ENCODE results near the gene ACP6. TPM values are rescaled to one million over a fixed set of nuclear protein-coding genes. Genes with fewer than 3 reads are reported as not detected.
"Not testable (repeated sequence)": the region's sequence is repeated elsewhere in the genome, so short reads cannot be mapped to it uniquely, and the experiment has no call there.

Gene ACP6
- total RNA-seq, 2 experiments from 2014 or later: 10.5 to 10.8 TPM

DNA sequence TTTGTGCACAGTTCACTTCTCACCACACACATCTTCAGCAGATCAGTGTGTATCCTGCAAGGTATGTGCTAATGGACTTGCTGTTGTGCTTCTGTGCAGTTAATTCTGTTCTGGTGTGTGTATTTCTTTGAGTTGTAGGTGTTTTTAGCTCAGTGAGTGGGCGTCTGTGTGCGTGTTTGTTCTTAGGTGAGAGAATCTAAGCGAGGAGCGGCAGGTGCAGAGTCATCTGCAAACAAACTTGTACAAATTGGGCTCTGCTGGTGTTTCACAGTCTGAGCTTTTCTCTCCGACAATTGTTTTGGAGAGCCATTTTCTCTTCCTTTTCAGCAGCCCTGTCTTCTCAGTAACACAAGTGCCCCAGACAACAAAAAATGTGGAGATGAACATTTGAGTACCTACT lies 43.6 kb downstream of the ACP6 start:
- H3K9me3 Mint-ChIP-seq: no peaks in the 10 kb centered on the region
- ChIA-PET POLR2A (no interaction called here), CTCF (interaction anchor here (0.5 to 5.1 kb wide), 10 partner anchors 8 to 133 kb away, joined by 3 to 27 read pairs (median 4); a partner anchor contains a TSS)
- H3K27ac Mint-ChIP-seq: no peak overlapping the region
- peaks cover 6% of the 10 kb centered on the region for H3K36me3 Mint-ChIP-seq (ENCODE audit: low read depth)
- H3K4me3 Mint-ChIP-seq: no peak overlapping the region
- peaks cover 22% of the 10 kb centered on the region for H3K4me1 Mint-ChIP-seq
- DNase-seq: no peak
- no peaks in the 10 kb centered on the region for H3K27me3 Mint-ChIP-seq

DNA sequence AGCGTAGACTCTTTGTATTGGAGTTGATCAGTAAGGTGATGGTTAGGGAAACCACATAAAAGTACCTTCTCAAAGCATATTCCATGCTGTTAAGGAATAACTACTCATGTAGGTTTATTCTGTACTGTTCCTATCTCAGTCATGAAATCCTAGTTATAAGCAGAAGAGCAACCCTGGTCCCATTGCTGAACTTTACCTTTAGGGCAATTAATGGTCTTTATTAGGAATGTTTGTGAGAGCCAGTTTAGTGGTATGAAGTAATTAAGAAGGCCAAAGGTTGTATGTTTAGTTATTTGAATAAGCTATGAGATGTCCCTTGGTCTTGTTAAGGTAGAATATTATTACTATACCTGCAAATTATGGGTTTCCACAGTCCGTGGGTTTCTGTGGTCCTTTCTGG lies 44.0 kb downstream of the ACP6 start:
- Mint-ChIP-seq H3K4me3 (no peak overlapping the region), H3K4me1 (peaks cover 22% of the 10 kb centered on the region), H3K36me3 (ENCODE audit: low read depth) (peaks cover 6% of the 10 kb centered on the region), H3K27ac (no peak overlapping the region), H3K9me3 (no peaks in the 10 kb centered on the region), H3K27me3 (no peaks in the 10 kb centered on the region)
- no peak for DNase-seq
- CTCF ChIA-PET: interaction anchor here (1.2 to 5.1 kb wide), 4 partner anchors 12 to 118 kb away, joined by 3 to 27 read pairs (median 6); a partner anchor contains a TSS
- POLR2A ChIA-PET: no interaction called here

DNA sequence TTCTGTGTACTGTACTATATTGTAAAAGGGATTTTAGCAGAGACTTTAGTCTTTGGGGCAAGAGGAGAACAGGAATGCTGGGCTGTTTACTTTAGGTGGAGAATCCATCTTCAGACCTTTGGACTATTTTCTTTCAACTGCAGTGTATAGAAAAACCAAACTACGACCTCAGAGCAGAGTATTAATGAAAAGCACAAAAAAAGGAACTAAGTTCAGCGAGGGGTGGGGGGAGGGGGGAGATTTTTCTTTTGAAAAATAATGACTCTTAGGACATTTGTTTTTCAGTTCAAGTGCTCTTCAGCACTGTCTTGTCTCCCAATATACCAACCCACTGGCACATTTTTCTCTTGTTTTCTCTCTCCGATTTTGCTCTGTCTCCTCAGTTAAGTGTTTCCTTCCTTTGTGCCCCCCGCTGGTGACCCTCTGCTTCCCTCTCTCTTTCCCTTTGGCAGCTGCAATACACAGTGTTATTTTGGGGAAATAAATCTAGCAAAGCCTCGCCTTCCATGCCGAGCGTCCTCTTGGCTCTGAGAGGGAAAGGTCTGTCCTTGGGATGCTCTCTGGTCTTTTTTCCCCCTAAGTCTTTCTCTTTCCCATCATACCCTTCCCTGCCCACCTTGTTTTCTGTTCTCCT lies 44.8 kb downstream of the ACP6 start:
- Mint-ChIP-seq H3K27ac (no peak overlapping the region), H3K4me3 (no peak overlapping the region), H3K27me3 (no peaks in the 10 kb centered on the region), H3K4me1 (peaks cover 22% of the 10 kb centered on the region), H3K9me3 (no peaks in the 10 kb centered on the region), H3K36me3 (ENCODE audit: low read depth) (peaks cover 11% of the 10 kb centered on the region)
- ChIA-PET CTCF (interaction anchor here (0.5 to 5.1 kb wide), 4 partner anchors 13 to 136 kb away, joined by 3 to 27 read pairs (median 6); a partner anchor contains a TSS), POLR2A (no interaction called here)
- no peak for DNase-seq

- peaks cover 19% of the 10 kb centered on the region for H3K4me1 Mint-ChIP-seq
- ChIA-PET POLR2A (no interaction called here), CTCF (interaction anchor here (0.5 kb wide), 1 partner anchor 135 kb away, joined by 3 read pairs; no protein-coding TSS in a partner anchor)
- H3K9me3 Mint-ChIP-seq: no peaks in the 10 kb centered on the region
- H3K36me3 Mint-ChIP-seq (ENCODE audit: low read depth): peaks cover 12% of the 10 kb centered on the region
- H3K27ac Mint-ChIP-seq: no peak overlapping the region
- no peak overlapping the region for H3K4me3 Mint-ChIP-seq
- DNase-seq: no peak
- no peaks in the 10 kb centered on the region for H3K27me3 Mint-ChIP-seq
Measured at GRCh38 chr1:147624529-147624928, 45.8 kb downstream of the ACP6 start.

DNA sequence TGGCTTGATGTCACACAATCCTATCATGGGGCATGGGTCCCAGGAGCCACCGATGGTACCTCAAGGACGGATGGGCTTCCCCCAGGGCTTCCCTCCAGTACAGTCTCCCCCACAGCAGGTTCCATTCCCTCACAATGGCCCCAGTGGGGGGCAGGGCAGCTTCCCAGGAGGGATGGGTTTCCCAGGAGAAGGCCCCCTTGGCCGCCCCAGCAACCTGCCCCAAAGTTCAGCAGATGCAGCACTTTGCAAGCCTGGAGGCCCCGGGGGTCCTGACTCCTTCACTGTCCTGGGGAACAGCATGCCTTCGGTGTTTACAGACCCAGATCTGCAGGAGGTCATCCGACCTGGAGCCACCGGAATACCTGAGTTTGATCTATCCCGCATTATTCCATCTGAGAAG lies 46.3 kb downstream of the ACP6 start:
- Mint-ChIP-seq H3K9me3 (no peaks in the 10 kb centered on the region), H3K4me3 (no peak overlapping the region), H3K27me3 (no peaks in the 10 kb centered on the region), H3K4me1 (peaks cover 15% of the 10 kb centered on the region), H3K27ac (no peak overlapping the region), H3K36me3 (ENCODE audit: low read depth) (peaks cover 17% of the 10 kb centered on the region)
- POLR2A ChIA-PET: no interaction called here
- CTCF ChIA-PET: no interaction called here
- no peak for DNase-seq

- ChIA-PET POLR2A (no interaction called here), CTCF (interaction anchor here (0.6 kb wide), 1 partner anchor 538 kb away, joined by 3 read pairs; no protein-coding TSS in a partner anchor)
- Mint-ChIP-seq H3K9me3 (no peaks in the 10 kb centered on the region), H3K4me1 (peaks cover 21% of the 10 kb centered on the region), H3K27me3 (no peaks in the 10 kb centered on the region), H3K4me3 (no peak overlapping the region), H3K36me3 (ENCODE audit: low read depth) (peaks cover 25% of the 10 kb centered on the region), H3K27ac (no peak overlapping the region)
- DNase-seq: no peak
Measured at GRCh38 chr1:147622731-147623130, 47.6 kb downstream of the ACP6 start.

- Mint-ChIP-seq H3K4me1 (peaks cover 22% of the 10 kb centered on the region), H3K27me3 (no peaks in the 10 kb centered on the region), H3K4me3 (no peak overlapping the region), H3K27ac (no peak overlapping the region), H3K9me3 (no peaks in the 10 kb centered on the region), H3K36me3 (ENCODE audit: low read depth) (peaks cover 31% of the 10 kb centered on the region)
- CTCF ChIA-PET: no interaction called here
- POLR2A ChIA-PET: no interaction called here
- DNase-seq: no peak
Measured at GRCh38 chr1:147620543-147620942, 49.8 kb downstream of the ACP6 start.

- CTCF ChIA-PET: no interaction called here
- POLR2A ChIA-PET: no interaction called here
- Mint-ChIP-seq H3K9me3 (no peaks in the 10 kb centered on the region), H3K4me1 (peaks cover 22% of the 10 kb centered on the region), H3K4me3 (no peak overlapping the region), H3K27ac (no peak overlapping the region), H3K36me3 (ENCODE audit: low read depth) (peaks cover 30% of the 10 kb centered on the region), H3K27me3 (no peaks in the 10 kb centered on the region)
- no peak for DNase-seq
Measured at GRCh38 chr1:147619741-147620140, 50.6 kb downstream of the ACP6 start.

DNA sequence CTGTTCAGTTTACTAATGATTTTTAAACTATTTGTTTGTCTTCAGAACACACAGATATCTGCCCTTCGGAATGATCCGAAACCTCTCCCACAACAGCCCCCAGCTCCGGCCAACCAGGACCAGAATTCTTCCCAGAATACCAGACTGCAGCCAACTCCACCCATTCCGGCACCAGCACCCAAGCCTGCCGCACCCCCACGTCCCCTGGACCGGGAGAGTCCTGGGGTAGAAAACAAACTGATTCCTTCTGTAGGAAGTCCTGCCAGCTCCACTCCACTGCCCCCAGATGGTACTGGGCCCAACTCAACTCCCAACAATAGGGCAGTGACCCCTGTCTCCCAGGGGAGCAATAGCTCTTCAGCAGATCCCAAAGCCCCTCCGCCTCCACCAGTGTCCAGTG lies 51.6 kb downstream of the ACP6 start:
- Mint-ChIP-seq H3K4me1 (peaks cover 22% of the 10 kb centered on the region), H3K36me3 (ENCODE audit: low read depth) (peaks cover 38% of the 10 kb centered on the region), H3K4me3 (no peak overlapping the region), H3K27ac (peak overlapping the region; percentile 74), H3K27me3 (no peaks in the 10 kb centered on the region), H3K9me3 (no peaks in the 10 kb centered on the region)
- no peak for DNase-seq
- ChIA-PET POLR2A (no interaction called here), CTCF (interaction anchor here (0.5 to 1.7 kb wide), 3 partner anchors 9 to 65 kb away, joined by 3 to 7 read pairs (median 6); no protein-coding TSS in a partner anchor)

- Mint-ChIP-seq H3K4me1 (peaks cover 22% of the 10 kb centered on the region), H3K4me3 (no peak overlapping the region), H3K9me3 (no peaks in the 10 kb centered on the region), H3K27ac (peak overlapping the region; percentile 74), H3K36me3 (ENCODE audit: low read depth) (peaks cover 43% of the 10 kb centered on the region), H3K27me3 (no peaks in the 10 kb centered on the region)
- ChIA-PET CTCF (interaction anchor here (0.5 to 1.7 kb wide), 4 partner anchors 10 to 65 kb away, joined by 3 to 7 read pairs (median 5); no protein-coding TSS in a partner anchor), POLR2A (no interaction called here)
- peak; percentile 58 for DNase-seq
Measured at GRCh38 chr1:147618077-147618569, 52.2 kb downstream of the ACP6 start.

- H3K36me3 Mint-ChIP-seq (ENCODE audit: low read depth): peaks cover 43% of the 10 kb centered on the region
- POLR2A ChIA-PET: not testable (repeated sequence)
Measured at GRCh38 chr1:147614966-147615365, 55.4 kb downstream of the ACP6 start.

DNA sequence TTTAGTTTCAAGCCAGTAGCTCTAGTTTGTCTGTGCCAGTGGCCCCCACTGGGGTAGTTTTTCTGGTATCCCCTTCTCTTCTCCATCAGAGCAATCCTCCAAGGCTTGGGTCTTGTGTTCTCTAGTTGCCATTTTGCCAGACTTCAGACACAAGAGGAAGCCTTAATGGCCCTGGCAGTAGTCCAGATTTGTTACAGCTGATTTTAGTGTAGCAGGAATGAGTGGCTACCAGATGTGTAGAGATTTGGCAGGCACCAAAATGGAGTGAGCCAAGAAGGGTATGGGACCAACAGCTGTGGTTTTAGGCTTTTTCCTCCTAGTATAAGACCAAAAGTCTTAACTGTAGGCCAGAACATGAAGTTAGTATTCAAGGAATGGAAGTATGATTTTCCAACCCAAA lies 56.8 kb downstream of the ACP6 start:
- CTCF ChIA-PET: interaction anchor here (2.0 kb wide), 1 partner anchor 10 kb away, joined by 5 read pairs; no protein-coding TSS in a partner anchor
- no peaks in the 10 kb centered on the region for H3K9me3 Mint-ChIP-seq
- H3K27me3 Mint-ChIP-seq: no peaks in the 10 kb centered on the region
- POLR2A ChIA-PET: no interaction called here
- H3K4me1 Mint-ChIP-seq: peaks cover 16% of the 10 kb centered on the region
- no peak for DNase-seq
- peaks cover 34% of the 10 kb centered on the region for H3K36me3 Mint-ChIP-seq (ENCODE audit: low read depth)
- H3K27ac Mint-ChIP-seq: no peak overlapping the region
- H3K4me3 Mint-ChIP-seq: no peak overlapping the region

More at GRCh38 chr1:147614966-147615365, 55.4 kb downstream of the ACP6 start:
- H3K27ac Mint-ChIP-seq, CTCF ChIA-PET, H3K27me3 Mint-ChIP-seq, H3K4me3 Mint-ChIP-seq, DNase-seq, H3K9me3 Mint-ChIP-seq: not testable (repeated sequence)
- peaks cover 22% of the 10 kb centered on the region for H3K4me1 Mint-ChIP-seq

DNA sequence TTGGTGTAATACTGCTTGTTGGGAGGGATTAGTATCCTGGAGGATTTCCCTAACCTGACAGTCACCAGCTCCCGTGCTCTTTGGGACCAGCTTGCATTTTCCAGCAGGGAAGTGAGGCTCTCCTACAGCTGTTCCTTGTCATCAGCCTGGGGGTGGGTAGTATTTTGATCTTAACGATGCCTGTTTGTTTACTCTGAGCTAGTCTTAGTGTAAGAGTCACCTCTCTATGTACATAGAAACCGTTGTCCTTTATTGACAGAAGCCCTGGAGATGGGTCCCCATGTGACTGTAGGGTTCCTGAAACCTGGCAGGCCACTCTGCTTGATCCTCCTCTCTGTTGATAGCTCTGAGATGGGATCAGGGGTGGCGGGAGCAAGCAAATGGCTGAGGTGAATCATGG lies 58.0 kb downstream of the ACP6 start:
- H3K36me3 Mint-ChIP-seq (ENCODE audit: low read depth): peaks cover 37% of the 10 kb centered on the region
- no peaks in the 10 kb centered on the region for H3K27me3 Mint-ChIP-seq
- no peak for DNase-seq
- H3K4me3 Mint-ChIP-seq: no peak overlapping the region
- CTCF ChIA-PET: interaction anchor here (0.7 to 3.0 kb wide), 4 partner anchors 9 to 81 kb away, joined by 3 to 8 read pairs (median 5); no protein-coding TSS in a partner anchor
- no peak overlapping the region for H3K27ac Mint-ChIP-seq
- POLR2A ChIA-PET: no interaction called here
- no peaks in the 10 kb centered on the region for H3K9me3 Mint-ChIP-seq
- H3K4me1 Mint-ChIP-seq: peaks cover 5% of the 10 kb centered on the region

Data from activated CD4-positive, alpha-beta T cell treated with anti-CD3 and anti-CD28 coated beads, Interleukin-2, amount 10 ng/mL, durations not matched to agents 7 days and 5 days (primary cell).